K562 (cell line): Measurements from ENCODE around the gene WDR20. TPM values are rescaled to one million over a fixed set of nuclear protein-coding genes. Genes with fewer than 3 reads are reported as not detected.

ENCODE experiments used
- ATAC-seq: fragments of 200-7000 bp; cut with Tn5 transposase; 3 replicates; pipeline ENCODE4 v1.9.1; 2020; ENCODE audit warnings: moderate library complexity
- BruUV-seq: library from RNA; stranded (reverse); fragments of 400-500 nt; replicated peaks from 2 replicates; lab custom pipeline; 2021; lab: Mats Ljungman, UMichigan
- CTCF ChIA-PET: fragments of 300-600 bp; formaldehyde crosslinking; extraction: SDS; loops from one replicate; lab custom pipeline; 2021; ENCODE audit warnings: low intra/inter-chr PET ratio; lab: Yijun Ruan, JAX
- POLR2A ChIA-PET: fragments of 300-600, 350-650 bp; sonication (Branson Sonifier 250); formaldehyde crosslinking; extraction: SDS; loops from one replicate; lab custom pipeline; 2021; ENCODE audit warnings: antibody characterized with exemption, inconsistent platforms; lab: Yijun Ruan, JAX
- DNase-seq, 4 experiments: peaks; one replicate each; pipeline versions ENCODE4 v3.0.0 to v3.0.0-alpha.2; 2011 to 2018; ENCODE audit warnings: low spot score in 3 of 4, mixed read lengths in 3 of 4; ENCODE audit errors: extremely low read depth in 1 of 4
- FAIRE-seq: peaks from 2 replicates; lab custom pipeline; 2011; peaks lifted over from hg19 to GRCh38; lab: Jason Lieb, UNC
- H2AFZ ChIP-seq: 2 replicates; pipeline ENCODE4 v1.6.0; 2011; ENCODE audit warnings: low read depth, low read length, control low read depth, inconsistent platforms
- H3K27ac ChIP-seq: fragments of 200-600 bp; 3 replicates; pipeline ENCODE4 v1.8.0; 2011; ENCODE audit warnings: low read depth, mild to moderate bottlenecking, control low read depth, inconsistent platforms, low read length, moderate library complexity, mixed read lengths; ENCODE audit errors: extremely low read depth
- H3K27me3 ChIP-seq, 2 experiments: fragments of 300-600 bp in 1 of 2; 2 replicates in 1 of 2; 3 replicates in 1 of 2; pipeline versions ENCODE4 v1.6.0 to v1.8.0; 2011; ENCODE audit warnings: inconsistent platforms in 2 of 2, low read length in 2 of 2, mild to moderate bottlenecking in 1 of 2, mixed read lengths in 1 of 2, moderate library complexity in 1 of 2; ENCODE audit not compliant: control insufficient read depth in 2 of 2, insufficient read depth in 2 of 2
- H3K36me3 ChIP-seq: fragments of 300-600 bp; 3 replicates; pipeline ENCODE4 v1.8.0; 2011; ENCODE audit warnings: mild to moderate bottlenecking, low read length, inconsistent platforms; ENCODE audit not compliant: control insufficient read depth, insufficient read depth
- H3K4me1 ChIP-seq, 2 experiments: fragments of 200-600 bp in 1 of 2; replicated peaks in 1 of 2; 2 replicates in 1 of 2; 3 replicates in 1 of 2; pipeline versions ENCODE4 v1.5.1 to v1.8.0; 2011; ENCODE audit warnings: inconsistent platforms in 2 of 2, low read length in 2 of 2, mild to moderate bottlenecking in 1 of 2, mixed read lengths in 1 of 2, moderate library complexity in 1 of 2; ENCODE audit not compliant: control insufficient read depth in 2 of 2, insufficient read depth in 2 of 2
- H3K4me2 ChIP-seq: 2 replicates; pipeline ENCODE4 v1.6.1; 2011; ENCODE audit warnings: low read length, control low read depth, inconsistent platforms, mixed read lengths; ENCODE audit not compliant: insufficient read depth
- H3K4me3 ChIP-seq: fragments of 200-600 bp; sonication (generic), shearing (Covaris generic); 2 replicates; pipeline ENCODE4 v1.5.1; 2016; ENCODE audit warnings: control low read depth, inconsistent platforms
- H3K79me2 ChIP-seq: fragments of 200-600 bp; 3 replicates; pipeline ENCODE4 v1.8.0; 2011; ENCODE audit warnings: low read length, inconsistent platforms; ENCODE audit not compliant: control insufficient read depth, insufficient read depth
- H3K9ac ChIP-seq, 2 experiments: 2 replicates each; pipeline versions ENCODE4 v1.6.0 to v1.6.1; 2011; ENCODE audit warnings: low read depth in 2 of 2, low read length in 2 of 2, control low read depth in 1 of 2, inconsistent platforms in 1 of 2, mild to moderate bottlenecking in 1 of 2, mixed read lengths in 1 of 2; ENCODE audit not compliant: insufficient read depth in 1 of 2
- H3K9me1 ChIP-seq: one replicate; pipeline ENCODE4 v1.6.0; 2011; ENCODE audit warnings: inconsistent platforms, mild to moderate bottlenecking, low read length, moderate library complexity; ENCODE audit not compliant: control insufficient read depth, insufficient read depth
- H3K9me3 ChIP-seq: replicated peaks from 2 replicates; pipeline ENCODE4 v1.5.1; 2011; ENCODE audit warnings: low read depth, low read length, inconsistent platforms; ENCODE audit not compliant: control insufficient read depth, insufficient read depth
- H4K20me1 ChIP-seq: replicated peaks from 2 replicates; pipeline ENCODE4 v1.6.1; 2011; ENCODE audit warnings: low read length, inconsistent platforms, mixed read lengths; ENCODE audit not compliant: control insufficient read depth, insufficient read depth
- CBFB ChIP-seq: sonication (generic); formaldehyde crosslinking; IDR thresholded peaks from 2 replicates; pipeline ENCODE4 v1.4.0; 2020; ENCODE audit warnings: mild to moderate bottlenecking, missing genetic modification reagents
- GABPA ChIP-seq: fragments of 200-800 bp; sonication (Bioruptor generic); conservative IDR thresholded peaks from 2 replicates; pipeline ENCODE4 v1.6.1; 2016; ENCODE audit warnings: low read depth, missing genetic modification characterization, missing compliant biosample characterization
- HDAC2 ChIP-seq: fragments of 450-650 bp; IDR thresholded peaks from 2 replicates; pipeline ENCODE4 v1.6.1; 2016; ENCODE audit warnings: mild to moderate bottlenecking
- RBM34 ChIP-seq: fragments of 200-400 bp; formaldehyde crosslinking; IDR thresholded peaks from 2 replicates; pipeline ENCODE4 v1.6.1; 2018; ENCODE audit warnings: low read length, borderline replicate concordance; ENCODE audit not compliant: insufficient read depth
- SIN3A ChIP-seq, 2 experiments: fragments of 150-350 bp in 1 of 2; IDR thresholded peaks; 2 replicates each; pipeline ENCODE4 v1.6.1; 2011 to 2016; ENCODE audit warnings: borderline replicate concordance in 2 of 2, low read depth in 2 of 2, low read length in 2 of 2, mild to moderate bottlenecking in 2 of 2, moderate library complexity in 2 of 2; ENCODE audit not compliant: control insufficient read depth in 1 of 2
- WGBS: fragments of 100-300 bp; shearing (Covaris generic); methylation state at CpG from one replicate; pipeline ENCODE4 v1.1.6; 2016; ENCODE audit warnings: low coverage, mixed read lengths; ENCODE audit not compliant: insufficient coverage; ENCODE audit errors: missing lambda C conversion rate; 5-methylcytosine and 5-hydroxymethylcytosine counted together
- in situ Hi-C: fragments of 300-500 bp; cut with MboI; formaldehyde crosslinking; loops from 4 replicates; pipeline ENCODE4 v1.15.0; 2018; ENCODE audit warnings: inconsistent platforms, mixed read lengths
- intact Hi-C: fragments of 100-400 bp; cut with micrococcal nuclease; formaldehyde crosslinking; loops from 2 replicates; pipeline ENCODE4 v1.14.2; 2022
- polyA plus RNA-seq, 8 experiments: library from polyadenylated mRNA; depleted of rRNA in 4 of 8; stranded (reverse) in 5 of 8; unstranded in 3 of 8; fragments of >200 nt; fragmentation: Nextera tagmentation in 2 of 8; fragmentation: Illumina TruSeq in 1 of 8; extraction: Ambion mirVana in 2 of 8; extraction: Trizol in 1 of 8; gene quantifications; 2 replicates each; pipeline versions ENCODE4 v1.2.1 to v1.2.3, GENCODE V29; 2011 to 2014; ENCODE audit warnings: inconsistent platforms in 1 of 8, missing spikeins in 1 of 8
- total RNA-seq, 7 experiments: library from RNA; depleted of rRNA in 6 of 7; stranded (reverse); fragments of >200 nt in 6 of 7; fragmentation: Illumina TruSeq in 2 of 7; extraction: Trizol in 2 of 7; gene quantifications; 2 replicates each; pipeline versions ENCODE4 v1.2.1 to v1.2.3, GENCODE V29; 2011 to 2021; ENCODE audit warnings: low replicate concordance in 1 of 7
- TF ChIP-seq, protein P1 (sequence below): fragments of 250-450 bp; sonication (Bioruptor Pico); IDR thresholded peaks from 2 replicates; pipeline ENCODE4 v1.8.0; 2022; ENCODE audit warnings: moderate library complexity, mild to moderate bottlenecking, inconsistent platforms
- TF ChIP-seq, protein P2 (sequence below), 2 experiments: IDR thresholded peaks; 2 replicates each; pipeline ENCODE4 v1.6.1; 2012; ENCODE audit warnings: improper control_type of control experiment in 2 of 2, low read depth in 2 of 2, low read length in 2 of 2, borderline replicate concordance in 1 of 2
- TF ChIP-seq, protein P3 (sequence below): sonication (generic); formaldehyde crosslinking; IDR thresholded peaks from 2 replicates; pipeline ENCODE4 v1.8.0; 2022; ENCODE audit warnings: missing genetic modification reagents, mild to moderate bottlenecking, moderate library complexity, borderline replicate concordance

Gene WDR20
- total and polyA plus RNA-seq, 9 of the 15 experiments (the other 6 are each of a cell fraction or from before 2014, with no cell fraction given) = 7.0 to 15.3 (median 11.8) TPM

DNA sequence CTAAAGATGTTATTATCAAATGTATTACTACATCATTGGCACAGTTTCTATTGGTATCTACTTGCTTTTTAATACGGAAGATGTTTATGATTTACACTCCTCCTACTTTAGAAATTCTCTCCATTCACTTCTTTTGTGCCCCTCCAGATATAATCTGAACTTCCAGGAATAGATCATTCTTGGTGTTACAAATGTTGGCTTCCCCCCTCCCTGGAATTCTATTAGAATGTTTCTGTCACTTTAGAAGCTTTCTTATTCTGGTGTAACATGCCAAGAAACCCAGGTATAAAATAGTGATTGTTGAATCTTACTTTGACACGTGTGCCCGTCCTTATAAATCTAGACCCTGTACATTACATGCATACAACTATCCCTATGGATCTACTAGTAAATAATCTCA, 1.2 kb upstream of the WDR20 start:
- Histone ChIP-seq H3K9me3 (no peaks in the 10 kb centered on the region), H3K27ac (peak overlapping the region; percentile 69; the same call in 2 of the 3 replicates), H3K27me3 (no peaks in the 10 kb centered on the region), H3K4me1 (peaks cover 3 to 12% of the 10 kb centered on the region in 2 experiments; a peak in 3 of 5 replicates), H4K20me1 (peaks cover 10% of the 10 kb centered on the region; the same call in 1 of the 2 replicates), H3K36me3 (no peaks in the 10 kb centered on the region), H3K9ac (peak overlapping the region; percentile 64 to 93), H2AFZ (peak overlapping the region; percentile 97), H3K9me1 (no peaks in the 10 kb centered on the region), H3K4me2 (peak overlapping the region; percentile 89), H3K4me3 (peak overlapping the region; percentile 87), H3K79me2 (peaks cover 51% of the 10 kb centered on the region)
- no peak for TF ChIP-seq RBM34
- TF ChIP-seq, protein P1, sequence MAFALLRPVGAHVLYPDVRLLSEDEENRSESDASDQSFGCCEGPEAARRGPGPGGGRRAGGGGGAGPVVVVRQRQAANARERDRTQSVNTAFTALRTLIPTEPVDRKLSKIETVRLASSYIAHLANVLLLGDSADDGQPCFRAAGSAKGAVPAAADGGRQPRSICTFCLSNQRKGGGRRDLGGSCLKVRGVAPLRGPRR (CRISPR knock-in tag) = no peak
- in situ Hi-C loops = no loop called here
- BruUV-seq = no TSS peak
- ATAC-seq = no peak
- intact Hi-C loops = no loop called here
- no peak for FAIRE-seq
- ChIA-PET POLR2A (interaction anchor here (0.6 to 0.7 kb wide), 2 partner anchors 12 to 80 kb away, joined by 3 to 6 read pairs; no protein-coding TSS in a partner anchor), CTCF (no interaction called here)
- WGBS = 0% methylated on average over 3 of the region's 3 CpGs
- no peak for DNase-seq

DNA sequence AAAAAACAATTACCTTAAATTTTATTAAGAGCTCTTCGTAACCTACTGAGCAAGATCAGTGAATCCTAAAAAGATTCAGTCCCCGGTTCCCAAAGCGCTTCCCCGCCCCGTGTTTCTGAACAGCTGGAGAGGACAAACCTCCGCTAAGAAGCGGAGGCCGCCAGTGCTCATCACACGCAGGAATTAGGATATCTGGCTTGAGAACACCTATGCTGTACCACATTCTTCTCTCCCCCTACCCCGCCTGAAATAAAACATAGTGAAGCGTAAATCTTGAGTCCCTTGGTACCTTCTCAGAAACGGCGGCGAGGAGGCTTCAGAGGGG, 774 bp upstream of the WDR20 start:
- in situ Hi-C loops = no loop called here
- 0% methylated on average over 14 of the region's 14 CpGs for WGBS
- Histone ChIP-seq H3K4me1 (peaks cover 3 to 12% of the 10 kb centered on the region in 2 experiments; a peak in 3 of 5 replicates), H3K4me2 (peak overlapping the region; percentile 89), H3K9me1 (no peaks in the 10 kb centered on the region), H3K27ac (peak overlapping the region; percentile 69), H3K9ac (peak overlapping the region; percentile 64 to 93), H2AFZ (peak overlapping the region; percentile 97), H3K9me3 (no peaks in the 10 kb centered on the region), H3K79me2 (peaks cover 54% of the 10 kb centered on the region), H3K4me3 (peak overlapping the region; percentile 87), H3K36me3 (no peaks in the 10 kb centered on the region), H4K20me1 (peaks cover 10% of the 10 kb centered on the region; the same call in 1 of the 2 replicates), H3K27me3 (no peaks in the 10 kb centered on the region)
- FAIRE-seq (no peak), DNase-seq (no peak), ATAC-seq (peak; percentile 18; the same call in 2 of the 3 replicates)
- BruUV-seq = TSS peak; percentile 66
- POLR2A ChIA-PET = interaction anchor here (0.6 to 0.7 kb wide), 2 partner anchors 12 to 80 kb away, joined by 3 to 6 read pairs; no protein-coding TSS in a partner anchor
- CTCF ChIA-PET = no interaction called here
- intact Hi-C loops = no loop called here
- TF ChIP-seq SIN3A (IDR thresholded peaks at IDR 0.05; ENCODE audit: borderline replicate concordance in 2 of 2, control insufficient read depth in 1 of 2, low read depth in 2 of 2, low read length in 2 of 2) = peak; percentile 21 to 62; a peak in 2 of 4 replicates
- TF ChIP-seq, protein P2, sequence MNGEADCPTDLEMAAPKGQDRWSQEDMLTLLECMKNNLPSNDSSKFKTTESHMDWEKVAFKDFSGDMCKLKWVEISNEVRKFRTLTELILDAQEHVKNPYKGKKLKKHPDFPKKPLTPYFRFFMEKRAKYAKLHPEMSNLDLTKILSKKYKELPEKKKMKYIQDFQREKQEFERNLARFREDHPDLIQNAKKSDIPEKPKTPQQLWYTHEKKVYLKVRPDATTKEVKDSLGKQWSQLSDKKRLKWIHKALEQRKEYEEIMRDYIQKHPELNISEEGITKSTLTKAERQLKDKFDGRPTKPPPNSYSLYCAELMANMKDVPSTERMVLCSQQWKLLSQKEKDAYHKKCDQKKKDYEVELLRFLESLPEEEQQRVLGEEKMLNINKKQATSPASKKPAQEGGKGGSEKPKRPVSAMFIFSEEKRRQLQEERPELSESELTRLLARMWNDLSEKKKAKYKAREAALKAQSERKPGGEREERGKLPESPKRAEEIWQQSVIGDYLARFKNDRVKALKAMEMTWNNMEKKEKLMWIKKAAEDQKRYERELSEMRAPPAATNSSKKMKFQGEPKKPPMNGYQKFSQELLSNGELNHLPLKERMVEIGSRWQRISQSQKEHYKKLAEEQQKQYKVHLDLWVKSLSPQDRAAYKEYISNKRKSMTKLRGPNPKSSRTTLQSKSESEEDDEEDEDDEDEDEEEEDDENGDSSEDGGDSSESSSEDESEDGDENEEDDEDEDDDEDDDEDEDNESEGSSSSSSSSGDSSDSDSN (IDR thresholded peaks at IDR 0.05; ENCODE audit: borderline replicate concordance in 1 of 2, low read depth in 2 of 2, low read length in 2 of 2) = 0 out of 4 replicates have a peak, but pooled peaks of 1 of the 2 experiments have one; percentile 15
- TF ChIP-seq GABPA = no peak
- TF ChIP-seq CBFB (CRISPR knock-in tag) = no peak
- TF ChIP-seq HDAC2 = 0 out of 2 replicates have a peak, but pooled peaks have one; percentile 24
- TF ChIP-seq, protein P3, sequence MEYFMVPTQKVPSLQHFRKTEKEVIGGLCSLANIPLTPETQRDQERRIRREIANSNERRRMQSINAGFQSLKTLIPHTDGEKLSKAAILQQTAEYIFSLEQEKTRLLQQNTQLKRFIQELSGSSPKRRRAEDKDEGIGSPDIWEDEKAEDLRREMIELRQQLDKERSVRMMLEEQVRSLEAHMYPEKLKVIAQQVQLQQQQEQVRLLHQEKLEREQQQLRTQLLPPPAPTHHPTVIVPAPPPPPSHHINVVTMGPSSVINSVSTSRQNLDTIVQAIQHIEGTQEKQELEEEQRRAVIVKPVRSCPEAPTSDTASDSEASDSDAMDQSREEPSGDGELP = peak; percentile 51; the same call in 1 of the 2 replicates
